D341Med (cell line): ENCODE data around the gene RYR3.
"Not testable (repeated sequence)": the region's sequence is repeated elsewhere in the genome, so short reads cannot be mapped to it uniquely, and the experiment has no call there.

Experiments
- DNase-seq: peaks from one replicate; pipeline ENCODE4 v3.0.0; 2012; ENCODE audit warnings: low spot score

The RYR3 gene

GRCh38 chr15:33584797-33585196 is 274.0 kb downstream of the RYR3 start:
- DNase-seq: no peak

- DNase-seq: no peak
Measured at GRCh38 chr15:33586786-33587697, 276.3 kb downstream of the RYR3 start.

DNA sequence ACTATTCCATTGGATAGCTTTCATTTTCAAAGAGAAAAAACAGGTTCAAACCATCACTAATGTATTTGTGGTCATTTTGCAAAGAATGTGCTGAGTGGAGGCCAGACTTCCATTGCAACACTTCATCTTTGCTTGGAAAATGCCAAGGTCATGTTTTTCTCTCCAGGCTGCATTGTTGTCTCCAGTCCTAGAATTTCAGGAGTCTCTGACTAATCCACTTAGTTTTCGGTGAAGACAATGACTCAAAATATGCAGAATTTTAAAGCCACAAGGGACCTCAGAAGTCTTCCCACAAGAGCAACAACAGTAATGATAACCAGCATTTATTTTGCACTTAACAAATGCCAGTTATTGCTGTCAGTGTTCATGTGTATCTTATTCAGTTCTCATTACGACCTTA is 277.0 kb downstream of the RYR3 start:
- no peak for DNase-seq

DNA sequence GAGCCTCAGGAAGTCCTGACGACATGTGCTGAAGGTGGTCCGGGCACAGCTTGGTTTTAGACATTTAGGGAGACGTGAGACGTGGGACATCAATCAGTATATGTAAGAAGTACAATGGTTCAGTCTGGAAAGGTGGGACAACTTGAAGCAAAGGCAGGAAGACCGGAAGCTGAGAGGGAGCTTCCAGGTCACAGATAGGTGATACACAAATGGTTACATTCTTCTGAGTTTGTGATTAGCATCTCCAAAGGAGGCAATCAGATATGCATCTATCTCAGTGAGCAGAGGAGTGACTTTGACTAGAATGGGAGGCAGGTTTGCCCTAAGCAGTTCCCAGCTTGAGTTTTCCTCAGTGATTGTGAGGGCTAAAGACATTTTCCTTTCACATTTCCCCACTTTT is 282.1 kb downstream of the RYR3 start:
- no peak for DNase-seq

DNA sequence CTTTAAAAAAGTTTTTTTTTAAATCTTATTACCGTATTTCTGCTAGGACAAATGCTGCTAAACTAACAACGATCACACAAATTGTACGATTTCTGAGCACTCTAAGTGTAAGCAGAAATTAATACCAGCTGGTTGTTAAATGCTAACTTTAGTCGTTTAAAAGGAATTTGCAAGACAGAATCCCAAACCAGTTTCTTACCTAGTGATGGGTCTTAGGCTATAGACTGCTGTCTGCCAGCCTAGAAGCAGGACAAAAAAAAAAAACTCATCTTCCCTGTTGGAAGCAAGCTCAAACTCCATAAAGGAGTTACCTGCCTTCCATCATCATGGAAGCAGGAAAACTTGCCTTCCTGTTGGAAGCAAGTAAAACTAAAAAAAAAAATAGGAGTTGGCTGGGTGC is 287.6 kb downstream of the RYR3 start:
- not testable (repeated sequence) for DNase-seq

DNA sequence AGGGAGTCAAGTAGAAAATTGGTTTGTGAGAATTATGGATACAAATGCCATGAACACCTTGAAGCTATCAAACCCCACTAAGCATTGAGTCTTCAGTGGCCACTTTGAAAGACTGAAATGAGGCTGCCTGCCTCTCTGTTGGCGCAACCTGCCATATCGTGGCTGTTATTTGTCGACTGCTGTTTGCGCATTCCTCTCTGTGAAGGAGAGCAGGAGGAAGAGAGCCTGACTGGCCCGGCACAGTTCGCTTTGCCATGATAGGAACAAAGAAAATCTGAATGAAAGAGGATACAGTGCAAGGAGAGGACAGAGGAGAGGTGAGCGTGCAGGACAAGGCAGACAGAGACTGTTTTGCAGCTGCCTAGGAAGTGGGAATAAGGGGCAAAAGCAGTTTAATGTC is 289.4 kb downstream of the RYR3 start:
- DNase-seq: no peak

- DNase-seq: no peak
Measured at GRCh38 chr15:33601461-33601860, 290.7 kb downstream of the RYR3 start.

GRCh38 chr15:33608714-33609113 is 297.9 kb downstream of the RYR3 start:
- no peak for DNase-seq

DNA sequence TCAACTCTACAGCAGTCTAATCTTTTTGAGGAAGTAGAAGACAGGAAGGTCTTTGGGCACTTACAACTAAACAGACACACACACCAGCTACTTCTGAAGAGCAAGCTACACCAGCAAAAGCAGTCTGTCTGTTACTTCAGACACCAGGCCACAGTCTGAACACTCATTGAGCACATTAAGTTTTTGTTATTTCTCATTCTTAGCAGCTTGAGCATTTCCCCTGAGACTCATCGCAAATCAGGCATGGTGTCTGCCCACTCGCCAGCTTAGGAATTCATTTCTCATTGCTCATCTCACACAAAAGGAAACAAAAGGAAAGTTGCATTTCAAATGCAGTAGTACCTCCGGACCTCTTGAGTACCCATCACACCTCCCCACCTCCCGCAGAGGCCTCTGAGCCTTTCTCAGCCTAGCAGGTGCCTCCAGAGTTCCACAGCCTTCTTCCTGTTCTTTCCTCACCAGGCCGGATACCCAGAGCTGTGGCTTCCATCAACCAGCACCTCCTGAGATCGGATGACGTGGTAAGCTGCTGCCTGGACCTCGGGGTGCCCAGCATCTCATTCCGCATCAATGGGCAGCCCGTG is 302.0 kb downstream of the RYR3 start:
- no peak for DNase-seq

GRCh38 chr15:33616475-33616874 is 305.7 kb downstream of the RYR3 start:
- no peak for DNase-seq

DNA sequence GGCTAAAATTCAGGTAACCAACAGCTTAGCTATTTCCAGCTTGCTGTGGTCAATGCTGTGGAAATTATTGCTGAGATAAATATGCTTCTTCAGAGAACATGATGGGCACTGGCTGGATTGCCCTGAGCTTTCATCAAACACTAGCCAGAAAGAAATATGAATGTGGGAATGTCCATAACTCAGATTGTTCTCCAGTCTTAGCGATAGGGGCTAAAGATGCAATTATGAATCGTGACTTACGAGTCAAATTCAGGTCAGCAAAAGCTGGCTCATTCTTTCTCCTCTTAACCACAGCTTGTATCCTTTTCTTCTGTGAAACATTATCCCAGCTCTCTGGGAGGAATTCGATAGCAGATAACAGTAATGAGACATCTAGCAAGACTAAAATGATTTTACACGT is 307.6 kb downstream of the RYR3 start:
- no peak for DNase-seq

DNA sequence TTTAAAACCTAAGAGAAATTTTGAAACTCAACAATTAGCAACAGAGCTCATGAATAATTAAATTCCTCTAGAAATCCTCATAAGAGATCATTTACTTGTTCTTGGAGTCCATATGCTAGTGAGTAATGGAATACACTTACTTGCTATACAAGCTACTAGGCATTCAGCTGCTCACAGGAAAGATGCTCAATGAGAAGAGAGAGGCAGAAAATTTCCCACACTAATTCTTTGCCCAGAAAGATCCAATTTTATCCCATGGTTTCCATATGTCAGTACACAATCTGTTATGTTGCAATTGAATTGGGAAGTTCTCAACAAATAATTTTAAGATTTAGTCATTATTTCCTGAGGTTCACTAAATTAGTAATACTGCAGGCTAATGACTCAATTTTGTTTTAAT is 310.4 kb downstream of the RYR3 start:
- no peak for DNase-seq

DNA sequence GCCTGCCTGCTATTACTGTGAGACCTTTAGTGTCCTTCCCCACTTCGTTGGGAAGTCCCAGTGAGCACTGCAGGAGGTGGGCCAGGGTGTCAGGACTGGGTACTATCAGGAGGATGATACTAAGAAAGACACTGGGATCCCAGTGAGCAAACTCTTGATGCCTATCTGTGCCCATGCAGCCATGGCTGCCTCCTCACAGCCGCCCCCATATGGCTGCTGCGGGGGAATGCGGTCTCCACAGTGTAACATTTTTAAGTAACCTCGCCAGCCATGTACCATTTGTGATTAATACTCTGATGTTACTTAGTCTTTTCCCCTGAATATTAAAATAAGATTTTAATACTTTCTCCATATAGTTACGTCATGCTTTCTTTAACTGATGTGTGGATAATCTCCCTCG is 312.2 kb downstream of the RYR3 start:
- peak; percentile 38 for DNase-seq

GRCh38 chr15:33624439-33624838 is 313.7 kb downstream of the RYR3 start:
- DNase-seq: no peak

- DNase-seq: no peak
Measured at GRCh38 chr15:33629647-33630046, 318.9 kb downstream of the RYR3 start.

DNA sequence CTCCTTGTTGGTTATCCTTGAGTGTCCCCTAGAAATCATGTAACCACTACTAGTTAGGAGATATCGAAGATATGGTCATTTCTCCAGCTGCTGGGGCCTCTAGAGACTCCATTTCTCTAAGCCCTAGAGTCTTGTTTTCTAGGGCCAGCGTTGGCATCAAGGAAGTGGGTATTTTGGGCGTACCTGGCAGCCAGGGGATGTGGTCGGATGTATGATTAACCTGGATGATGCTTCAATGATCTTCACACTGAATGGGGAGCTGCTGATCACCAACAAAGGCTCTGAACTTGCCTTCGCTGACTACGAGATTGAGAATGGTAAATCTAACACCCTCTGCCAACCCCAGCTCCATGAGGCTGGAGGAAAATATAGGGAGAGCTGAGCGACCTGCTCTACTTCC is 325.5 kb downstream of the RYR3 start:
- DNase-seq: no peak

DNA sequence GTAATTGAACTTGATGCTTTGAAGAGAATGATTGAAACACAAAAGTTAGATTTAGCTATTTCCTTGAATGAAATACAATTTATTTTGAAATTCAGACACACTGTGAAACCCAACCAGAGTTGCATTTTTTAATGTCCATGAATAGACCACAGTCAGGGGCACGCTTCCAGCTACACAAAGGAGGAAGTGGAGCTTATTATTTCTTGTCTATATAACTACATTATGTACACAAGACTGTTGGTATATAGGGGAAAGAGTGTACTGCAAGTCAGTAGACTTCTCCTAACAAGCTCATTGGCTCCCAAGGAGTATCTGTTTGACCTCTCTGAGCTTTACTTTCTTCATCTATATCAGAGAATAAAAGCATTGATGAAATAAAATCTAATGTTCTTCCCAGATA is 326.2 kb downstream of the RYR3 start:
- DNase-seq: no peak

GRCh38 chr15:33638453-33638852 is 327.7 kb downstream of the RYR3 start:
- no peak for DNase-seq

GRCh38 chr15:33639051-33639450 is 328.3 kb downstream of the RYR3 start:
- no peak for DNase-seq

DNA sequence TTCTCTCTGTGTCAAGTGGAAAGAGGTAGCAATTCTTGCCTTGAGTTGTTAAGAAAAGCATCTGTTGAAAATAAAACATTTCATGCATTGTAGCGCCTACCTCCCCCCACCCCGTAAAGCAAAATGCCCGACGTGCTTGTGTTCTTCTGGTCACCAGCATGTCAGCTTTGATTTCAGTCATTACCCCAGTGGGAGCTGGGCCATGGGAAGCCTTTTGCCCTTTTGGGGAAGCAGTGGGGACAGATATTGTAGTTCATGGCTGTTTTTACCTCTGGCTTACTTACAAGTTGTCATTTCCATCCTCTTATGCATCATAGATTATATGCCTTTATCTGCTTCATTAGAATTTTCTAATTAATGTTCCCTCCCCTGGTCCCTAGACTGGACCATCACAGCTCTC is 328.7 kb downstream of the RYR3 start:
- no peak for DNase-seq

GRCh38 chr15:33639978-33640377 is 329.2 kb downstream of the RYR3 start:
- no peak for DNase-seq

- DNase-seq: no peak
Measured at GRCh38 chr15:33641069-33641468, 330.3 kb downstream of the RYR3 start.

GRCh38 chr15:33644304-33644703 is 333.5 kb downstream of the RYR3 start:
- no peak for DNase-seq

DNA sequence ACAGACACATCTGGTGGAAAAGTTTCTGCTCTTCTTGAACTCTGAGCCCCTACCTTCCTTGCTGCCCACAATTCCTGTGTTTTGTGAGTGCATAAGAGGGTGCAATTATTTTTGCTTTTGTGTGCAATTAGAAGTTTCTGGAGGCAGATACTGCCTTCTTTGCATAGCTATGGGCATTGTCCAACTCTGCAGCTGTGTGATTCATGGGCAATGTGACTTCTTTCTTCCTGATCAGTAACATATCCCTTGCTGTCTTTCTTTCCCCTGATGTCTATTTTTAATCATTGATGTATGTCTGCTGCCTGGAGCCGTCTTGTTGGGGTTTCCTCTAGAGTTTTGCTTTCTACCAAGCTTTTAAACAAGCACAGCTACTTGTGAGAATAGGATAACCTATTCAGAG is 336.0 kb downstream of the RYR3 start:
- no peak for DNase-seq
